B cell (primary cell): ENCODE data around the gene NAP1L1.

Experiments used
- CTCF ChIP-seq: fragments of 200-600 bp; IDR thresholded peaks from one replicate; pipeline ENCODE4 v1.8.0; 2022; ENCODE audit warnings: antibody characterized with exemption, mild to moderate bottlenecking
- EZH2 ChIP-seq: IDR thresholded peaks from 2 replicates; pipeline ENCODE4 v1.6.1; 2012; ENCODE audit warnings: borderline replicate concordance, low read depth, mild to moderate bottlenecking, moderate library complexity, low read length; ENCODE audit not compliant: insufficient read depth, poor library complexity, severe bottlenecking

- TF ChIP-seq CTCF (no peak), EZH2 (no peak)
Observed at GRCh38 chr12:76047060-76047459, 37.4 kb downstream of the NAP1L1 start.
